Pancreas (tissue), 10 donors: ENCODE measurements around the gene GALK1. TPM values are rescaled to one million over a fixed set of nuclear protein-coding genes. Genes with fewer than 3 reads are reported as not detected.

Experiments
- ATAC-seq, 4 donors: fragments of 200-7000 bp; cut with Tn5 transposase; one replicate each; pipeline versions ENCODE4 v1.8.0 to v1.9.1; 2020; ENCODE audit warnings: mild to moderate bottlenecking in 4 of 4, moderate library complexity in 4 of 4
- DNase-seq, 6 donors: peaks; one replicate each; pipeline ENCODE4 v3.0.0-alpha.2; 2020
- FAIRE-seq: peaks from 2 replicates; lab custom pipeline; 2012; peaks lifted over from hg19 to GRCh38; lab: Jason Lieb, UNC
- H3K27ac ChIP-seq, 4 donors: fragments of 200-600 bp; sonication (generic); 1 replicate in 3 of 4; 2 replicates in 1 of 4; pipeline versions ENCODE4 v1.5.0 to v1.8.0; 2020
- H3K27me3 ChIP-seq, 4 donors: fragments of 200-600 bp; one replicate each; pipeline ENCODE4 v1.8.0; 2021
- H3K36me3 ChIP-seq, 3 donors: fragments of 200-600 bp; sonication (generic) in 1 of 3; one replicate each; pipeline versions ENCODE4 v1.5.0 to v1.8.0; 2020 to 2021
- H3K4me1 ChIP-seq, 3 donors: fragments of 200-600 bp; one replicate each; pipeline ENCODE4 v1.8.0; 2021
- H3K4me3 ChIP-seq, 4 donors: fragments of 200-600 bp; sonication (generic) in 2 of 4; one replicate each; pipeline versions ENCODE4 v1.5.0 to v1.8.0; 2020 to 2021
- H3K9me3 ChIP-seq, 4 donors: fragments of 200-600 bp; one replicate each; pipeline ENCODE4 v1.8.0; 2021
- CTCF ChIP-seq, 4 donors: fragments of 200-600 bp; sonication (generic) in 3 of 4; IDR thresholded peaks; one replicate each; pipeline versions ENCODE4 v1.5.0 to v1.8.0; 2021; ENCODE audit warnings: antibody characterized with exemption in 4 of 4
- WGBS, 2 donors: extraction: QIAGEN DNeasy Blood & Tissue Kit; methylation state at CpG; one replicate each; pipeline ENCODE4 v1.1.7; 2013; 5-methylcytosine and 5-hydroxymethylcytosine counted together
- intact Hi-C, 3 donors: fragments of 100-400 bp; cut with DNase I; formaldehyde crosslinking; loops; one replicate each; pipeline versions ENCODE4 v1.11.1 to v1.14.2; 2022
- polyA plus RNA-seq, 2 donors: library from polyadenylated mRNA; stranded (reverse); fragments of 200-250 nt; gene quantifications; one replicate each; pipeline ENCODE4 v1.2.3, GENCODE V29; 2013
- total RNA-seq, 6 donors: library from RNA; stranded (reverse); fragmentation: NEBNext Ultra II Directional in 4 of 6; extraction: Animal tissue kit (Norgen Biotek cat#: 25700) in 4 of 6; gene quantifications; one replicate each; pipeline versions ENCODE4 v1.2.1 to v1.2.4, GENCODE V29; 2021 to 2023
- donor health status: healthy with polysubstance abuse.
- donor health status: DM: no; HTN: no; CAD: no; lungs with moderate emphysema.
- donor health status: DM: no; HTN: no; CAD: no.
- donor health status: control.
- donor health status: control.
- donor health status: Bipolar disorder and iron deficiency.
- donor health status: DM: yes; HTN: yes; CAD: no.
- donor health status: DM: no; HTN: no; CAD: no.
- donor health status: DM: no; HTN: no; CAD: no.
- donor health status: DM: yes; HTN: yes; CAD: no.

Gene GALK1
- total and polyA plus RNA-seq, 8 donors, result 18.0 to 29.8 (median 21.0) TPM

GRCh38 chr17:75808549-75808904, 43.5 kb upstream of the GALK1 start:
- intact Hi-C loops, result no loop called here
- 72 to 82% methylated on average over 4 of the region's 4 CpGs for WGBS, 2 donors
- no peak overlapping the region for H3K4me3 ChIP-seq
- H3K36me3 ChIP-seq, result peaks cover 3 to 32% (median 17%) of the 10 kb centered on the region in 3 donors
- no peak for ATAC-seq
- H3K27me3 ChIP-seq, result no peaks in the 10 kb centered on the region
- peak overlapping the region in 2 of 4 donors; percentile 36 to 41 for H3K27ac ChIP-seq
- no peaks in the 10 kb centered on the region for H3K9me3 ChIP-seq
- no peaks in the 10 kb centered on the region for H3K4me1 ChIP-seq
- no peak for FAIRE-seq
- no peak for DNase-seq
- no peak for TF ChIP-seq CTCF (IDR thresholded peaks at IDR 0.05)

- DNase-seq (peak in 2 of 6 donors; percentile 3 to 22), ATAC-seq (no peak), FAIRE-seq (no peak)
- Histone ChIP-seq H3K4me1 (no peaks in the 10 kb centered on the region), H3K27me3 (no peaks in the 10 kb centered on the region), H3K4me3 (no peak overlapping the region), H3K36me3 (peaks cover 0 to 26% (median 11%) of the 10 kb centered on the region in 3 donors), H3K9me3 (no peaks in the 10 kb centered on the region), H3K27ac (no peak overlapping the region)
- no peak for TF ChIP-seq CTCF (IDR thresholded peaks at IDR 0.05)
- intact Hi-C loops, result no loop called here
- WGBS, 2 donors, result 86 to 92% methylated on average over 3 of the region's 3 CpGs
Observed at GRCh38 chr17:75807861-75808260, 42.9 kb upstream of the GALK1 start.

- Histone ChIP-seq H3K27me3 (no peaks in the 10 kb centered on the region), H3K4me1 (no peaks in the 10 kb centered on the region), H3K36me3 (peaks cover 0 to 17% (median 2%) of the 10 kb centered on the region in 3 donors), H3K27ac (no peak overlapping the region), H3K4me3 (no peak overlapping the region), H3K9me3 (no peaks in the 10 kb centered on the region)
- ATAC-seq (no peak), FAIRE-seq (no peak), DNase-seq (peak in 2 of 6 donors; percentile 27)
- WGBS, 2 donors, result 87 to 90% methylated on average over 4 of the region's 4 CpGs
- TF ChIP-seq CTCF (IDR thresholded peaks at IDR 0.05), result no peak
- intact Hi-C loops, result no loop called here
Observed at GRCh38 chr17:75806822-75807500, 42.0 kb upstream of the GALK1 start.

GRCh38 chr17:75803883-75804282, 38.9 kb upstream of the GALK1 start:
- no peak for TF ChIP-seq CTCF (IDR thresholded peaks at IDR 0.05)
- 92 to 96% methylated on average over 1 of the region's 1 CpG for WGBS, 2 donors
- H3K4me1 ChIP-seq, result no peaks in the 10 kb centered on the region
- H3K36me3 ChIP-seq, result no peaks in the 10 kb centered on the region
- H3K4me3 ChIP-seq, result no peak overlapping the region
- DNase-seq (no peak), ATAC-seq (no peak), FAIRE-seq (no peak)
- intact Hi-C loops, result no loop called here
- no peaks in the 10 kb centered on the region for H3K27me3 ChIP-seq
- H3K9me3 ChIP-seq, result no peaks in the 10 kb centered on the region
- no peak overlapping the region for H3K27ac ChIP-seq

- H3K4me3 ChIP-seq, result no peak overlapping the region
- H3K36me3 ChIP-seq, result peaks cover 0 to 6% (median 3%) of the 10 kb centered on the region in 3 donors
- ATAC-seq (no peak), DNase-seq (peak in 1 of 6 donors; percentile 17), FAIRE-seq (no peak)
- intact Hi-C loops, result no loop called here
- H3K27ac ChIP-seq, result no peak overlapping the region
- no peaks in the 10 kb centered on the region for H3K4me1 ChIP-seq
- no peaks in the 10 kb centered on the region for H3K27me3 ChIP-seq
- WGBS, 2 donors, result 91 to 95% methylated on average over 4 of the region's 4 CpGs
- H3K9me3 ChIP-seq, result no peaks in the 10 kb centered on the region
- no peak for TF ChIP-seq CTCF (IDR thresholded peaks at IDR 0.05)
Observed at GRCh38 chr17:75799402-75799801, 34.4 kb upstream of the GALK1 start.
